H1 (cell line): ENCODE measurements around the gene DNAL1.

Experiments
- CEBPB ChIP-seq: IDR thresholded peaks from 2 replicates; pipeline ENCODE4 v1.6.1; 2012; ENCODE audit warnings: low read depth, low read length
- CHD1 ChIP-seq: IDR thresholded peaks from 2 replicates; pipeline ENCODE4 v1.6.1; 2012; ENCODE audit warnings: low read depth, low read length, improper control_type of control experiment
- CHD2 ChIP-seq: IDR thresholded peaks from 2 replicates; pipeline ENCODE4 v1.6.1; 2012; ENCODE audit warnings: low read length, improper control_type of control experiment
- CTCF ChIP-seq, 3 experiments: IDR thresholded peaks; 1 replicate in 2 of 3; 2 replicates in 1 of 3; pipeline versions ENCODE4 v1.5.1 to v1.6.1; 2011; ENCODE audit warnings: low read length in 3 of 3, mild to moderate bottlenecking in 3 of 3, inconsistent platforms in 2 of 3, low read depth in 1 of 3, moderate library complexity in 1 of 3; ENCODE audit not compliant: insufficient read depth in 1 of 3; ENCODE audit errors: control extremely low read depth in 1 of 3
- EZH2 ChIP-seq: fragments of 200-600 bp; sonication (generic); IDR thresholded peaks from 2 replicates; pipeline ENCODE4 v1.7.1; 2012; ENCODE audit warnings: low read depth, mild to moderate bottlenecking, moderate library complexity, low read length, inconsistent platforms; ENCODE audit not compliant: severe bottlenecking
- HDAC2 ChIP-seq, 2 experiments: fragments of 300-600 bp in 1 of 2; sonication (generic) in 1 of 2; IDR thresholded peaks; 2 replicates each; pipeline ENCODE4 v1.6.1; 2011 to 2012; ENCODE audit warnings: low read depth in 2 of 2, low read length in 2 of 2, mild to moderate bottlenecking in 2 of 2, moderate library complexity in 2 of 2, borderline replicate concordance in 1 of 2, inconsistent platforms in 1 of 2
- HDAC6 ChIP-seq: IDR thresholded peaks from one replicate; pipeline ENCODE4 v1.7.1; 2012; ENCODE audit warnings: low read depth, mild to moderate bottlenecking, inconsistent platforms, low read length, moderate library complexity
- MAX ChIP-seq: IDR thresholded peaks from 2 replicates; pipeline ENCODE4 v1.6.1; 2012; ENCODE audit warnings: inconsistent platforms
- POLR2A ChIP-seq, 2 experiments: IDR thresholded peaks; 1 replicate in 1 of 2; 2 replicates in 1 of 2; pipeline ENCODE4 v1.6.1; 2011; ENCODE audit warnings: low read depth in 2 of 2, low read length in 2 of 2, mild to moderate bottlenecking in 2 of 2; ENCODE audit errors: control extremely low read depth in 1 of 2
- SP1 ChIP-seq: IDR thresholded peaks from 2 replicates; pipeline ENCODE4 v1.6.1; 2011; ENCODE audit warnings: low read depth, low read length
- SRF ChIP-seq: IDR thresholded peaks from 2 replicates; pipeline ENCODE4 v1.6.1; 2011; ENCODE audit warnings: mild to moderate bottlenecking, low read depth, low read length, moderate library complexity

- TF ChIP-seq CTCF (IDR thresholded peaks at IDR 0.05; ENCODE audit: control extremely low read depth in 1 of 3, insufficient read depth in 1 of 3, low read depth in 1 of 3, low read length in 3 of 3) (no peak), POLR2A (IDR thresholded peaks at IDR 0.05; ENCODE audit: control extremely low read depth in 1 of 2, low read depth in 2 of 2, low read length in 2 of 2) (no peak), SRF (no peak), CHD2 (no peak), HDAC6 (no peak), EZH2 (no peak), SP1 (no peak), MAX (no peak), CHD1 (no peak), HDAC2 (IDR thresholded peaks at IDR 0.05; ENCODE audit: borderline replicate concordance in 1 of 2, low read depth in 2 of 2, low read length in 2 of 2) (no peak), CEBPB (no peak)
Measured at GRCh38 chr14:73607241-73607640, 37.5 kb upstream of the DNAL1 start.
